HL-60 (cell line): Measurements from ENCODE around the gene LAMA3.

Experiments used
- GABPA ChIP-seq: IDR thresholded peaks from 2 replicates; pipeline ENCODE4 v1.6.1; 2012; ENCODE audit warnings: low read depth
- POLR2AphosphoS5 ChIP-seq: IDR thresholded peaks from 2 replicates; pipeline ENCODE4 v1.6.1; 2012; ENCODE audit warnings: low read depth
- TF ChIP-seq, protein P1 (sequence below): IDR thresholded peaks from one replicate; pipeline ENCODE4 v1.5.1; 2011; ENCODE audit warnings: low read length, control low read depth, inconsistent platforms; ENCODE audit not compliant: insufficient read depth
- TF ChIP-seq, protein P2 (sequence below): IDR thresholded peaks from 2 replicates; pipeline ENCODE4 v1.6.1; 2012; ENCODE audit warnings: low read depth; ENCODE audit not compliant: insufficient replicate concordance

DNA sequence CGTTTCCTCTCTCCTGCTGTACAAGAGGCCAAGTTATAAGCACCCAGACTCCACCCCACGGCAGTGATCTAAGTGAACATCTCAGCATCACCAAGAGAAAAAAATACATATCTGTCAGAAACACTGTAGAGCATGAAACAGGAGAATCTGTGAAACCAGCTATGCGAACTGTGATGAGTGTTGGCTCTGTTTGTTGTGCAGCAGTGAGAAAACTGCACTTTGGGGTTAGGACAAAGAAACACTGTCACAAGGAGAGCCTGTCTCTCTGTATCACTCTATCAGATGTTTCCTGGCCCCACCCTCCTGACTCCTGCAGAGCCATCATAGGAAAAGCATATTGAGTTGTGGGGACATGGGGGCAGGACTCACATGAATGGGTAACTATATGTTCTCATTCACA lies 87.1 kb downstream of the LAMA3 start:
- TF ChIP-seq, protein P1, sequence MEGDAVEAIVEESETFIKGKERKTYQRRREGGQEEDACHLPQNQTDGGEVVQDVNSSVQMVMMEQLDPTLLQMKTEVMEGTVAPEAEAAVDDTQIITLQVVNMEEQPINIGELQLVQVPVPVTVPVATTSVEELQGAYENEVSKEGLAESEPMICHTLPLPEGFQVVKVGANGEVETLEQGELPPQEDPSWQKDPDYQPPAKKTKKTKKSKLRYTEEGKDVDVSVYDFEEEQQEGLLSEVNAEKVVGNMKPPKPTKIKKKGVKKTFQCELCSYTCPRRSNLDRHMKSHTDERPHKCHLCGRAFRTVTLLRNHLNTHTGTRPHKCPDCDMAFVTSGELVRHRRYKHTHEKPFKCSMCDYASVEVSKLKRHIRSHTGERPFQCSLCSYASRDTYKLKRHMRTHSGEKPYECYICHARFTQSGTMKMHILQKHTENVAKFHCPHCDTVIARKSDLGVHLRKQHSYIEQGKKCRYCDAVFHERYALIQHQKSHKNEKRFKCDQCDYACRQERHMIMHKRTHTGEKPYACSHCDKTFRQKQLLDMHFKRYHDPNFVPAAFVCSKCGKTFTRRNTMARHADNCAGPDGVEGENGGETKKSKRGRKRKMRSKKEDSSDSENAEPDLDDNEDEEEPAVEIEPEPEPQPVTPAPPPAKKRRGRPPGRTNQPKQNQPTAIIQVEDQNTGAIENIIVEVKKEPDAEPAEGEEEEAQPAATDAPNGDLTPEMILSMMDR, result no peak
- TF ChIP-seq POLR2AphosphoS5 (no peak), GABPA (no peak)
- TF ChIP-seq, protein P2, sequence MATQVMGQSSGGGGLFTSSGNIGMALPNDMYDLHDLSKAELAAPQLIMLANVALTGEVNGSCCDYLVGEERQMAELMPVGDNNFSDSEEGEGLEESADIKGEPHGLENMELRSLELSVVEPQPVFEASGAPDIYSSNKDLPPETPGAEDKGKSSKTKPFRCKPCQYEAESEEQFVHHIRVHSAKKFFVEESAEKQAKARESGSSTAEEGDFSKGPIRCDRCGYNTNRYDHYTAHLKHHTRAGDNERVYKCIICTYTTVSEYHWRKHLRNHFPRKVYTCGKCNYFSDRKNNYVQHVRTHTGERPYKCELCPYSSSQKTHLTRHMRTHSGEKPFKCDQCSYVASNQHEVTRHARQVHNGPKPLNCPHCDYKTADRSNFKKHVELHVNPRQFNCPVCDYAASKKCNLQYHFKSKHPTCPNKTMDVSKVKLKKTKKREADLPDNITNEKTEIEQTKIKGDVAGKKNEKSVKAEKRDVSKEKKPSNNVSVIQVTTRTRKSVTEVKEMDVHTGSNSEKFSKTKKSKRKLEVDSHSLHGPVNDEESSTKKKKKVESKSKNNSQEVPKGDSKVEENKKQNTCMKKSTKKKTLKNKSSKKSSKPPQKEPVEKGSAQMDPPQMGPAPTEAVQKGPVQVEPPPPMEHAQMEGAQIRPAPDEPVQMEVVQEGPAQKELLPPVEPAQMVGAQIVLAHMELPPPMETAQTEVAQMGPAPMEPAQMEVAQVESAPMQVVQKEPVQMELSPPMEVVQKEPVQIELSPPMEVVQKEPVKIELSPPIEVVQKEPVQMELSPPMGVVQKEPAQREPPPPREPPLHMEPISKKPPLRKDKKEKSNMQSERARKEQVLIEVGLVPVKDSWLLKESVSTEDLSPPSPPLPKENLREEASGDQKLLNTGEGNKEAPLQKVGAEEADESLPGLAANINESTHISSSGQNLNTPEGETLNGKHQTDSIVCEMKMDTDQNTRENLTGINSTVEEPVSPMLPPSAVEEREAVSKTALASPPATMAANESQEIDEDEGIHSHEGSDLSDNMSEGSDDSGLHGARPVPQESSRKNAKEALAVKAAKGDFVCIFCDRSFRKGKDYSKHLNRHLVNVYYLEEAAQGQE, result no peak
